ENCODE data around the gene PLBD1.

- TF ChIP-seq POLR2A (IDR thresholded peaks at IDR 0.05) (no peak), CTCF (IDR thresholded peaks at IDR 0.05) (no peak)
Measured at GRCh38 chr12:14540801-14541462, 26.8 kb downstream of the PLBD1 start.

All from body of pancreas (tissue), 4 donors.